OCI-M2 (cell line): ENCODE measurements around the gene ZNF141.
"Not testable (repeated sequence)": the region's sequence is repeated elsewhere in the genome, so short reads cannot be mapped to it uniquely, and the experiment has no call there.

Source experiments
- DNase-seq: peaks from one replicate; lab custom pipeline; 2025; ENCODE audit not compliant: unreplicated experiment; lab: John Stamatoyannopoulos, UW

The ZNF141 gene

DNA sequence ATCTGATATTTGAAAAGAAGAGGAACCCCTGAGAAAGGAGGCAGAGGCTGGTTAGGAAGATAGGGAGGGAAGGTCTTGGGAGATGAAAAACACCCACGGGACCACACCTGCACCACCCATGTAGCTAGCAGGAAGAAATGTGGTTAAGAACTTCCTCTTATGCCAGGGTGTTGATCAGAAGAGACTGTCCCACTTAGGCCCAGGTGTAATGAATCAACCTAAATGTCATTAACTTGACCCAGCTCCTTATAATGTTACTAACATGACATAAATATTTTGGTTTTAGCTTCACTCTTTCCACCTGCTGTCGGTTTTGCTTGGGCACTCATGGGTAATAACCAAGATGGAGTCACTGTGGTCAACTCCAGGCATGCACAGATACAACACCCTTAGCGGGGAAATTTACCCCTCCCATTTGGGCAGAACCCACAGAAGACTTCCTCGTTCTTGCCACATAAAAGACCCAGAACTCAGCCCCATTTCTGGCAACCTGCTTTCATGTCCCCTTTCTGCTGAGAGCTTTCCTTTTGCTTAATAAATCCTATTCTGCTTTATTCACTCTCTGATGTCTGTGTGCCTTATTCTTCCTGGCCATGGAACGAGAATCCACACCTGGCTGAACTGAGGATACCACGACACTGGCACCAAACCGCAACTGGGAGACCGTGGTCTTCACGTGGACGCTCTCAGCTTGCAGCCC, 46.8 kb downstream of the ZNF141 start:
- no peak for DNase-seq

DNA sequence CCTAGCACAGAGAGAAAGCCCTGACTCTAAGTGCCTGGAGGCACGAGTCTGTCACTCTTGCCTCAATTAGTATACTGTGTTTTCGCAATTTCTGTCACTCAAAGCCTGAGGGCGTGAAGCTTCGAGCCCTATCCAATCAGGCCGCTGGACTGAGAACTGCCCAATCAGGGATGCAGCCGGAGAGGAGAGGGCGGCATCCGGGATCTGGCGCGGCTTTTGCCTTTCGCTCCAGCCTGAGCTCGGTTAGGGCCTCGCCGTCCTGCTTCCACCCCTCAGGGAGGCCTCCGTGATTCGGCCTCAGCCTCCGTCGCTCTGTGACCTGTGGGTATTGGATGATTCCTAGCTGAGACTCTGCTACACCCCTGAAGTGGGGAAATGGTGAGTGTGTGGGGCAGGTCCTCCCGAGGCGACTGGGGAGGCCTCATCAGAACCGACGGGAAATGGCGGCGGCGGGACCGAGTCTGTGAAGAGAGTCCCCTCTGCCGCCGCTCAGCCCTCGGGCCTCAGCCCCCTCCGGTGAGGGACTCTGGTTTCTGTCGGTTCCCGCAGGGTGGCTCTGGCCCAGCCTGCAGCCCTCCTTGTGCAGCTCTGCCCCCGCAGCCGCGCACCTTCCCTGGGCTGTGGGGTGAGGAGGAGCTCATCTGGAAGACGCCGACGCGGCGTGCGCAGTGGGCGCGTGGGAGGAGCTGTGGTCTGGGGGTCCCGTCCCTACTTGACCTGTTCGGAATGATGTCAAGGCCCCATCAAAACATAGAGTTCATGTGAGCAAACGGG, 48.5 kb downstream of the ZNF141 start:
- DNase-seq, result no peak

DNA sequence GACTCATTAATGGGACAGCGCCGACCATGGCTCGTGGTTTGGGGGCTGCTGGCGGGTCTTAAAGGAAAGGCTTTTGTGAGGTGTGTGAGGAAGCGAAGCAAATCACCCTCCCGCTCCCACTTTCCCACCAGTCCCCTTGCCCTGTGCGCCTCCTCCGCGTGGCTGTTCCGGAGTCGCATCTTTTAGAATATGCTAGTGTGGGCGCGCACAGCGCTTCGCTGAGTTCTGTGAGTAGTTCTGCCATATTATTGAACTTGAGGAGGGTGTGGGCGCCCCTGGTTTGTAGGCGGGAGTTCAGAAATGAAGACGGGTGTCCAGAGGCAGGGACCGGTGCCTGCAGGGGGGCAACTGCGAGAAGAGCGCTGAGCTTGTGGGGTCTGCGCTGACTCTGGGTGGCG, 49.1 kb downstream of the ZNF141 start:
- DNase-seq, result no peak

DNA sequence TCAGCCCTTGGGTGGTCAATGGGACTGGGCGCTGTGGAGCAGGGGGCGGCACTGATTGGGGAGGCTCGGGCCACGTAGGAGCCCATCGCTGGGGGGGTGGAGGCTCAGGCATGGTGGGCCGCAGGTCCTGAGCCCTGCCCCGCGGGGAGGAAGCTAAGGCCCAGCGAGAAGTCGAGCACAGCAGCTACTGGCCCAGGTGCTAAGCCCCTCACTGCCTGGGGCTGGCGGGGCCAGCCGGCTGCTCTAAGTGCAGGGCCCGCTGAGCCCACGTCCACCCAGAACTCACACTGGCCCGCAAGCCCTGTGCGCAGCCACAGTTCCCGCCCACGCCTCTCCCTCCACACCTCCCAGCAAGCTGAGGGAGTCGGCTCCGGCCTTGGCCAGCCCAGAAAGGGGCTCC, 66.4 kb downstream of the ZNF141 start:
- DNase-seq, result no peak

DNA sequence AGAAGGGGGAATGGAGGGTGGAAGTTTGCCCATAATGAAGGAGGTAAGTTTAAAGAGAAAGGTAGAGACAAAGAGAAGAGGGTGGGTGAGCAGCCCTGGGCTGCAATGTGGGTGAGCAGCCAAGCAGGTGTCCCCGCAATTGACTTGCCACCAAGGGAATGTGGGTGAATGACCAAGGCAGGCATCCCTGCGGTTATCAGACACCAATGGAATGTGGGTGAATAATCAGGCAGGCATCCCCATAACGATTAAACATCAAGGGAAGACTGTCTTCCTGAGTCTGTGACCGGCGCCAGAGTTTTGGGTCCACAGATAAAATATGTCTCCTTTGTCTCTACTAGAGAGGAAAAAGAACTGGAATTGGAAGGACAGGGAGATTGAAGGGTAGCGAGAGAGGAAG, 70.7 kb downstream of the ZNF141 start:
- DNase-seq, result not testable (repeated sequence)

DNA sequence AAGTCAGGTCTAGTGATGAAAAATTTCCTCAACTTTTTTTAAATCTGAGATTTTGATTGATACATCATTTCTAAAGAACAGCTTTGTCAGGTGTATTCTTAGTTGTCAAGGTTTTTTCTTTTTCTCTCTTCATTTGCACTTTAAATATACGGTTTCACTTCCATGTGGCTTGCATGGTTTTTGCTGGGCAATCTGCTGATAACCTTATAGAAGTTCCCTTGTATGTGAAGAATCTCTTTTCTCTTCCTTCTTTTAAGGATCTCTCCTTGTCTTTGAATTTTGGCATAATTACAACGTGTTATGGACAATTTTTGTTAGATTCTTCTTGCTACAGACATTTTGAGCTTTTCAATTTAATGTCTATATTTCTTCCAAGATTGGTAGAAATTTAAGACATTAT, 85.0 kb downstream of the ZNF141 start:
- DNase-seq, result no peak
